GM19438 (cell line): ENCODE results near the gene NRAS.
"Not testable (repeated sequence)": the region's sequence is repeated elsewhere in the genome, so short reads cannot be mapped to it uniquely, and the experiment has no call there.

Experiments
- ATAC-seq: cut with Tn5 transposase; IDR thresholded peaks from one replicate; pipeline ENCODE4 v1.9.1; 2021; ENCODE audit warnings: low read depth; ENCODE audit not compliant: unreplicated experiment

The NRAS gene

GRCh38 chr1:114716304-114717170 lies at the start of gene NRAS:
NRAS (minus strand) TSS chr1:114716771; CDS start chr1:114716160, 611 bp downstream.
- peak; percentile 92 for ATAC-seq

- ATAC-seq: no peak
Observed at GRCh38 chr1:114764689-114765088, 48.1 kb upstream of the NRAS start.

GRCh38 chr1:114758256-114758832 lies 41.8 kb upstream of the NRAS start:
- no peak for ATAC-seq

GRCh38 chr1:114757455-114758255 lies 41.1 kb upstream of the NRAS start, which contains the start of gene CSDE1:
CSDE1 (minus strand) TSS chr1:114757984; CDS start chr1:114739890, 18,094 bp downstream.
- ATAC-seq: peak; percentile 76

GRCh38 chr1:114756949-114757454 lies 40.4 kb upstream of the NRAS start:
- ATAC-seq: no peak

GRCh38 chr1:114756009-114756892 lies 39.7 kb upstream of the NRAS start:
- peak; percentile 29 for ATAC-seq

- no peak for ATAC-seq
Observed at GRCh38 chr1:114755006-114755931, 38.7 kb upstream of the NRAS start.

GRCh38 chr1:114753702-114754101 lies 37.1 kb upstream of the NRAS start:
- not testable (repeated sequence) for ATAC-seq

- ATAC-seq: no peak
Observed at GRCh38 chr1:114753143-114753542, 36.6 kb upstream of the NRAS start.

GRCh38 chr1:114750780-114751179 lies 34.2 kb upstream of the NRAS start:
- no peak for ATAC-seq

- no peak for ATAC-seq
Observed at GRCh38 chr1:114749835-114750234, 33.3 kb upstream of the NRAS start.

GRCh38 chr1:114746450-114747121 lies 30.0 kb upstream of the NRAS start:
- ATAC-seq: no peak

GRCh38 chr1:114745291-114745690 lies 28.7 kb upstream of the NRAS start:
- ATAC-seq: no peak

- ATAC-seq: no peak
Observed at GRCh38 chr1:114741963-114742746, 25.6 kb upstream of the NRAS start.

GRCh38 chr1:114740331-114740730 lies 23.8 kb upstream of the NRAS start:
- ATAC-seq: no peak

- ATAC-seq: no peak
Observed at GRCh38 chr1:114737314-114737849, 20.8 kb upstream of the NRAS start.

GRCh38 chr1:114735479-114735878 lies 18.9 kb upstream of the NRAS start:
- no peak for ATAC-seq
